Posterior cingulate gyrus (tissue), 11 donors: Measurements from ENCODE around the gene GPT2.

Experiments
- DNase-seq, 10 donors: peaks; one replicate each; pipeline versions ENCODE4 v3.0.0 to v3.0.0-alpha.2; 2020 to 2021; ENCODE audit warnings: mixed read lengths in 3 of 10
- intact Hi-C: fragments of 100-400 bp; cut with DNase I; formaldehyde crosslinking; loops from one replicate; pipeline ENCODE4 v1.15.1; 2023

The GPT2 gene

DNA sequence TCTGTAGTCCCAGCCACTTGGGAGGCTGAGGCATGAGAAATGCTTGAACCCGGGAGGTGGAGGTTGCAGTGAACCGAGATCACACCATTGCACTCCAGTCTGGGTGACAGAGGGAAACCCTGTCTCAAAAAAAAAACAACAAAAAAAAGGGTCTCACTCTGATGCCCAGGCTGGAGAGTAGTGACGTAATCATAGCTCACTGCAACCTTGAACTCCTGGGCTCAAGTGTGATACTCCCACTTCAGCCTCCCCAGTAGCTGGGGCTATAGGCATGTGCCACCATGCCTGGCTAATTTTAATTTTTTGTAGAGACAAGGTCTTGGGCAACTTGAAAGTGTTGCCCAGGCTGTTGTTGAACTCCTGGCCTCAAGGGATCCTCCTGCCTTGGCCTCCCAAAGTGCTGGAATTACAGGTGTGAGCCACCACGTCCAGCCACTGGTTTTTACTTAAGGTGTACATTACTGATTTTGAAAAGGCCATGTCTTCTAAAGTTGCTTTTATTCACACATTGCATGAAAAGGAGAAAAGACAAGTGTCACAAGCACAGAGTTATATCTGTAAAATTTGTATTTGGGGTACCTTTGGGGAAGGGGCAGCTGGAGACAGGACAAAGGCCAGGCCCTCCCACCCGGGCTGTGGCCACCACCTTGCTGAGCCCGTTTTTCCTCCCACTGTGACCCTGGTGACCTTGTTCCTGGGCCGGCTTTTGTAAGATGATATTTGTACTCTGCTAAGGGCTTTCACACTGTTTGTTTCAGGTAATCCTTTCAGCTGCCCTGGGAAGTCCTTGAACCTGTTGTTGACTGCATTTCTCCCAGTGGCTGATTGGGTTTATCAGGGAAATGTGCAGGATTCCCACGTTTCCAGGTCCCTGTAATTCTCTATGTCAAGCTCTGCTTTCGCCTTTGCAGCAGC is 11.5 kb downstream of the GPT2 start:
- DNase-seq: peak in 1 of 10 donors; percentile 43
- intact Hi-C loops: no loop called here

DNA sequence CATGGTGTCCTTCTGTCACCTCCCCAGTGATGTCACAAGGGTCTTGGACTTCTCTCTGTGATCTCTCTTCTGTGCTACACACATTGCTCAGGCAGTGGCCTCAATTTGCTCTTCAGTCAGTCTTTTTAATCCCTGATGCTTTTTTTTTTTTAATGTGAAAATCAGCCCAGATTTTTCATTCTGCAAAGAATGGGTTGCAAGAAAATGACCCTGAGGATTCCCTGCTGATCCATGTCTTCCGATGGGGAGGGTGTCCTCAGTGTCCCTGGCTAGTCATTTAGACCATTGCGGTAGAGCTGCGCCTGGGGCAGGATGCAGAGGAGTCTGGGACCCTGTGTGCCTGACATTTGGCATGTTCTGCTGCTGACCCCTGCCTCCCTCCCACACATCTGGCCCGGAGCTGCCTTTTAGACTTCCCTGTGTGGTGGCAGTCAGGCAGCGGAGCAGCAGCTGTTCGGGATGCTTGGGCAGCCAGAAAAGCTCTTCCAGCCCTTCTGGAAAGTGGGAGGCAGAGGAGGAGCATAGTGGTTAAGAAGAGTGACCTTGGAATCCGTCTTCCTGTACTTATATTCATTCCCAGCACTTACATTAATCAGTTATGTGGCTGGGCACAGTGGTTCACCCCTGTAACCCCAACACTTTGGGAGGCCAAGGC is 12.3 kb downstream of the GPT2 start:
- intact Hi-C loops: no loop called here
- peak in 1 of 10 donors; percentile 64 for DNase-seq

DNA sequence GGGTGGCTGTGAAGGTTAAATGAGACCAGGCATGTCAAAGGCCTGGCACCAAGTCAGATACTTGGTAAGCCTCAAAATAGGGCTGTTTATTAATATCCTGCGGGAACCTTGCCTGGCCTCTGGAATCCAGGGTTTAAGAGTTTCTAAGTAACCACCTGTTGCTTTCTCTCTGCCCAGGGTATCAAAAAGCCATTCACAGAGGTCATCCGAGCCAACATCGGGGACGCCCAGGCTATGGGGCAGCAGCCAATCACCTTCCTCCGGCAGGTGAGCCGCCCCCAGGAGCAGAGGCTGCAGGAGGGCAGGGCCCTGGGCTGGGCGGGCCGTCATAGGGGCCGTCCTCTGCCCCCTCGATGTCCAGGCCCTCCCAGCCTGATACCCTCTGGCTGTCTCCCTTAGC is 13.3 kb downstream of the GPT2 start:
- DNase-seq: no peak
- intact Hi-C loops: no loop called here

DNA sequence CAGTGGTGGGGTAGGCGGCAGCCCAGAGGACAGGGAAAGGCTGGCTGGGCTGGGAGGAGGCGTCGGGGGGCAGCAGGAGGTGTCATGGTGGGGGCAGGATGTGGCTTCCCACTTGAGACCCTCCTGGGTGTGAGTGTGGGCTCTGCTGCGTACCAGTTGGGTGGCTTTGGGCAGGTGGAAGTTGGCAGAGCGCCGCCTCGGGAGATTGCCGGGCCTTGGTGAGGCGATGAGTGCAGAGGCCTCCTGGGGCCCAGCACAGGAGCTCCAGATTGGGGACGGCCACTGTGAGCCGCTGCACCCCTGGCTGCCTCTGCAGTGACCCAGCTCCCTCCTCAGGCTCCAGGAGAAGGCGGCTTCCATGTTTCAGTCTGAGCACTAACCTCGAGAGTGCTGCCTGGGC is 13.8 kb downstream of the GPT2 start:
- DNase-seq: no peak
- intact Hi-C loops: no loop called here

DNA sequence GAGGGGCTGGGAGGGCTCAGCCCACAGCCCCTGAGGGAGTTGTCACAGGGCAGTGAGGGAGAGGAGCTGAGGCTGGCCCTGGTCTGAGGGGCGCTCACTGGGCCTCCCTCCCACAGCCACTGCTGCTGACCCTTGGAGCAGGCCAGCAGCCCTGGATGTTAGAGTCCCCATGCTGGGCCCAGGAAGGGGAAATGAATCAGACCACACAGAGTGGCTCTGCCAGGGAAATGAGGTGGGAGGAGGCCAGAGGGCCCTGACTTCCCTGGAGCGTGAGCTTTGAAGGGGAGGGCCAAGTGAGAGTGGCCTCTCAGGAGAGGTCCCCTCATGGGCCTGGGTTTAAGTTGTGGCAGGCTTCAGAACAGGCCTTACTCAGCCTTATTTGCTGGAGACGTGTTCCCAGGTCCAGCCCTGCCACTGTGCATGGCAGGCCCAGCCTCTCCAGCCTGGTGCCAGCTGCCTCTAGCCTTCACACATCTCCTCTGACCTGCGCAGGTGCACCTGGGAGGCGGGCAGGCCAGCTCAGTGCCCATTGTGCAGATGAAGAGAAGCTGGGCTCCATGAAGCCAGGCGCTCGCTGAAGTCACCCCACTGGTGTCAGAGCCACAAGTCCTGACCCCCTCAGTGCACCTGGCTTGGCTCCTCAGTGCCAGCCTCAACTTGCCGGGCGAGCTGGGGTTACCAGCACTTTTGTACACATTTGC is 15.4 kb downstream of the GPT2 start:
- DNase-seq: no peak

DNA sequence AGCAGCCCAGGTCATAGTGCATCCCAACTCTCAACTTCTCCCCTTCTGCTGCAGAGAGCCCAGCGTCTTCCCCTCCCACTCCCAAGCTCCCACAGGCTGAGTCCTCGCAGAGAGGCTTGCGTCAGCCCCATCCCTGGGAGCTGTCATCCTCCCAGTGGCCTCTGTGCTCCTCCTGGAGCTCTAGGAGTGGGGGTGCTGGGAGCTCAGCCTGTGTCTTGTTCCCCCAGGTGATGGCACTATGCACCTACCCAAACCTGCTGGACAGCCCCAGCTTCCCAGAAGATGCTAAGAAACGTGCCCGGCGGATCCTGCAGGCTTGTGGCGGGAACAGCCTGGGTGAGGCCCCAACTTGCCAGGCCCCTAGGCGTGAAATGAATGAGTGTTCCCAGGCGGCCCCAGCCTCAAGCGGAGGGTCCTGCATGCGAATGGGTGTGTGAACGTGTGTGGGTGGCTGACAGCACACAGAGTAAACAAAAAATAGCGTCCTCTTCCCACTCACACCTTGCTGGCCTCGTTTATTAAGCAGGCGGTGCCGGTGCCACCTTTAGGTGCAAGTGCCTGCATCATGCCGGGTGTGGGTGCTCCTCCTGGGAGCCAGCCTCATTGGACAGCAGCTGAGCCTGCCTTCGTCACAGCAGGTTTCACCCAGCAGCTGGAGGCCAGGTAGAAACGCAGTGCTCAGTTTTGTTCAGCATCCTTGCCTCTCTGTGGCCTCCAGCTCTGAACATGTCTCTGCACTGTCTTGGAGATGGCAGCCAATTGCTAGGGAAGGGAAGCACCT is 16.5 kb downstream of the GPT2 start:
- intact Hi-C loops: no loop called here

More for the DNA sequence above, 15.4 kb downstream of the GPT2 start:
- intact Hi-C loops: no loop called here

DNA sequence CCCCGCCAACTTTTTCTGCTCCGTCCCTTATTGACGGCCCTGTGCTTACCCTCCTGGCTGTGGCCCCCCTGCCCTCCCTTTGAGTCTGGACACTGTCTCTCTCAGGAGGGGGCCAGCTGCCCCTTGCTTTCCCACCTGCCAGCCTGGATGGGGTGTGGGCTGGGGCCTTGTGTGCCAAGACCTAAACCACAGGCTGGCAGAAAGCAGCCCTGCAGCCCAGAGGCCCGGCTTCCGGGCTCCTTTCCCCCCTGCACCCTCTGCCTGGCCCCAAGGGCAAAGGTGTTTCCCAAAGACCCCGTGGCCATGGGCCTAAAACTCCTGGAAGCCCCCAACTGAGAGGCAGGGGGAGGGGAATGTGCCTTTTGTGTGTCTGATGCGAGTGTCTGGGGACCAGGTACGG is 17.5 kb downstream of the GPT2 start:
- intact Hi-C loops: no loop called here
- no peak for DNase-seq

More for the DNA sequence above, 16.5 kb downstream of the GPT2 start:
- no peak for DNase-seq

DNA sequence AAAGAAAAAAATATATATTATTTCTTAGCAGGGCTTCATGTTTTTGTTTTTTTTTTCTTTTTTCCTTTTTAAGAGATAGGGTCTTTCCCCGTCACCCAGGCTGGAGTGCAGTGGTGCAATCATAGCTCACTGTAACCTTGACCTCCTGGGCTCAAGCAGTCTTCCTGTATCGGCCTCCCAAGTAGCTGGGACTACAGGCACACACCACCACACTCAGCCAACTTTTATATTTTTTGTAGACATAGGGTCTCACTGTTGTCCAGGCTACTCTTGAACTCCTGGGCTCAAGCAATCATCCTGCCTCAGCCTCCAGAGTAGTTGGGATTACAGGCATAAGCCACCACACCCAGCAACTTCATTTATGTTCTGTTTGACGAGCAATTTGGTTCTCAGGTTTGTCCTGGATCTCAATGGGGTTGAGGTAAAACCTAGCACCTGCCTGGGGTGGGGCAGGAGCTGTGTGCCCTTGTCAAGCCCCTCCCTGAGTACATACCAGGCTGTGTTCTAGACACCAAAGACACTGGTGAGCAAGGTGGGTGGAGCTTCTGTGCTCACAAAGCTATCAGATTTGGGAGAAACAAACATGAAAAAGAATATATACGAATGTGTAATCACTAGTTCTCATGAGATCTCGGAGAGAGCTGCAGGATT is 19.2 kb downstream of the GPT2 start:
- DNase-seq: no peak
- intact Hi-C loops: no loop called here

DNA sequence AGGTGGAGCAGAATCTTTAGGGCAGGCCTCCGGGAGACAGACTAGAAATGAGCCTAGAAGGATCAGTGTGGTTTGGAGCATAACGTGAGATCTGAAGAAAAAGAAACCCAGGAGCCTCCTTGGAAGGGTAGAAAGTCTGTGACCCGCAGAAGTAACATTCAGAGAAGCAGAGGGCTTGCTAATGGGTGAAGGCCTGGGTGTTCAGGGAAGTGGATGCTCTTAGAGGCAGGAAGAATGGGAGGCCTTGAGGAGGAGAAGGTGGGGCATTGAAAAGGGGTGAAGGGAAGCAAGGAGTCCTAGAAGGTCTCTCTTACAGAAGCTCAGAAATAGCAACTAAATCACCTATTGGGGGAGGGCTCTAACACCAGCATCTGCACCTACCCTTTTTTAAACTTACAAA is 20.3 kb downstream of the GPT2 start:
- intact Hi-C loops: no loop called here
- DNase-seq: no peak

DNA sequence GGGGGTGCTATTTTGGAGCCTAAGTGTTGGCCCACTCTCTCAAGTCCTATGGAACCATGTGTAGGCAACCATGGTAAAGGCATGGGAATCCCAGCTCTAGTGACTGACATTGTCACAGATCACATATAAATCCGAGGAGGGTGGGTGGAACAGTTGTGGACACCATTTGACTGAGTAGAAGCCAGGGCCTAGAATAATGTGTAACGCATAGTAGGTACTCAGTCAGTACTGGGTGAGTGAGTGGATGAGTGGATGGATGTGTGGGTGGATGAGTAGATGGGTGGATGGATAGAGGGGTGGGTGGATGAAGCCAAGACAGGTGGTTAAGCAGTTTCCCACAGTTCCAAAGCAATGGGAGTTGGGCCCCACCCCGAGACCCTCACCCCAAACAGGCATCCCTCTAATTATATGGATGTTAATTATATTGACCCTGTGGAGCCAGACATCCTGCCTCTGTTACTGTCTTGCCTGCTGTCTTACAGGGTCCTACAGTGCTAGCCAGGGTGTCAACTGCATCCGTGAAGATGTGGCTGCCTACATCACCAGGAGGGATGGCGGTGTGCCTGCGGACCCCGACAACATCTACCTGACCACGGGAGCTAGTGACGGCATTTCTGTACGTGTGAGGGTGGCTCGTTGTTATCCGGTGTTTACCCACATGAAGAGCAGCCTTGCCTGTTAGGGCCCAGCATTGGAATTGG is 22.3 kb downstream of the GPT2 start:
- intact Hi-C loops: no loop called here
- no peak for DNase-seq

DNA sequence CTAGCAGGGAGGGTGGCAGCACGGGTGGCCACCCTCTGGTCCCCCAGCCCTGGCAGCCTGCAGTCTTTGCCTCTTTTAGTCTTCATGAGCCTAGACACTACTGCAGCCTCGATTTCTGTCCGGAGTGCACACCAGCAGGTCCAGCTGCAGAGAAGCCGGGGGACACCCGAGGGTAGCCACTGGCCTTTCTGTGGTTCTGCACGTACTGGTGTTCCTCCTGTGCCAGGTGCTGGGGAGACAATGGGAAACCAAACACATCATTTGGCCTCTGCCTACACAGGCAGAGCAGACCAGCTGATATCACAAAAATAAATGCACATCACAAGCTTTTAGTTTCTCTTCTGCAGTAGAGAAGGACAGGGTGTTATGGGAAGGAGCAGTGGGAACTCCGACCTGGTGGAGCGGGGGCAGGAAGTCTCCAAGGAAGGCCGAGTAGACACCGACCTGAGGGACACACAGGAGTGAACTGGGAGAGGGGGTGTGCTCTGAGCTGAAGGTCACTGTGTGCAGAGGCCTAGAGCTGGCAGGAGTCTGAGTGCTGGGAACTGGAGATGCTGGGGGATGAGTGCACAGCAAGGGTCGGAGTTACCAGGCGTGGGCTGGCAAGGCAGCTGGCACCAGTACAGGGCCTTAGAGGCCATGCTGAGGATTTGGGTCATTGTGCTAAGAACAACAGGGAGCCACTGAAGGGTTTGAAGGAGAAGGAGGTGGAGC is 23.1 kb downstream of the GPT2 start:
- DNase-seq: peak in 1 of 10 donors; percentile 69
- intact Hi-C loops: no loop called here

DNA sequence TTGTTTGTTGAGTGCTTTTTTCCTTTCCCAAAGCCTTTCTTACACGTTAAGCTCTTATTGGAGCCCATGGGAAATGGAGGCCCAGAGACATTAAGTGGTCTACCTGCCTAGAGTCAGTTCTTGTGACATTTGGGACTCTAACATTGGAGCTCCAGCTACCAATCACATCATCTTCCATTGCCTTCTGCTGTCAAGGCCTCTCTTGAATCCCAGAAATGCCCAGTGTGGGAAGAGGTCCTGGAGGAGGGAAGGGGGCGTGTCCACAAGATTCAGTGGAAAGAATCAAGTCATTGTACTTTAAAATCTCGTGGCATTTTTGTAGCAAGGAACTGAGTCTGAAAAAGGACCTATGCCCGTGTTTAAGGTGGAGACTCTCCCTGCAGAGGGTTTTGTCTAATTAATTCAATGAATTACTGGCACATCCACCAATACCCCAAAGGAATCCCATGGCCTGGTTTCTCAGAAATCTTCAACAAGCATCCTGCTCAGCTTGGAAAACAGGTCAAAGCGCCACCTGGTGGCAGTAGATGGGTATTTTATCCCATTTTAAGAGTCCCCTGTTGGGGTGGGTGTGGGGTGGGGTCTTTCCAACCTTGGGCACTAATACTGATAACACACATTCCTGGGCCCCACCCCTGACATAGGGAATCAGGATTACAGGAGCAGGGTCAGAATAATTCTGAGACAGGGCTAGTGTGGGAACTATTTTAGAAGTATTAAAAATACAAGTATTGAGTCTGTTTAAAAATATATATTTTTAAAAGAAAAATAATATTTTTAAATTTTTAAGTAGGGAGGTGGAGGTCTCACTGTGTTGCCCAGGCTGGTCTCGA is 24.6 kb downstream of the GPT2 start:
- intact Hi-C loops: loop anchor here (1.0 kb wide), 3 partner anchors 21 to 54 kb away; partner anchors contain the start of gene GPT2

DNA sequence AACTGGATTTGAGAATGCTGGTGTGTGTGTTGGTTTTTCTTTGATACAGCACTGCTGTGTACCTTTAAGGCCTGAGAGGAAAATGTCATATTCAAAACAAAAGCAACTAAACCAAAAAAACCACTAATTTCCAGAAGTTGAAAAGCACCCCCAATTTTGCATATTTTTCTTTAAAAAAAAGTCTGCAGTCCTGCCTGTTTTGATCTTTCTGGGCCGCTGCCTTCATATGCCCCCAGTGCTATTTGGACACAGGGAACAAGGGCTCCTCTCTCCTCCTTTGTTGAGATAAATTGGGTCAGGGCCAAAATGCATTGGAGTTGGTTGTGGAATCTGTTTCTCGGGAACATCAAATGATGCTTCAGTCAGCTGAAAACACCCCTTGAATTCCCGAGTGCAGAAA is 26.9 kb downstream of the GPT2 start:
- intact Hi-C loops: no loop called here

More for the DNA sequence above, 24.6 kb downstream of the GPT2 start:
- peak in 4 of 10 donors; percentile 41 to 63 (median 52) for DNase-seq

DNA sequence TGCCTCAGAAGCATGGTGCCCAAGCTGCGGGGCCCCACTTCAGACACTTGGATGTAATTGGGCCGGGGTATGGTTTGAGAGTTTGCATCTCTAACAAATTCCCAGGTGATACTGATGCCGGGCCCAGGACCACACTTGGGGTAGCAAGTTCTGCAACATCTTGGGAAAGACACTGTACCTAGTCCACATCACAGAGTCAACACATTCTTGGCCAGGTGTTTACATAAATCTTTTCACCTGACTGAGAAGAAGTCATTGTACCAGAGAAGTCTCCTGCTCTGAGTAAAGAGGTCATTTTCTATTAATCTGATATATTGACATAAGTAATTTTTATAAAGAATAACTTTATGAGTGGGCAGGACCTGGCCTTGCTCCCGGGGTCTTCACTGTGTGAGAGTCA is 27.5 kb downstream of the GPT2 start:
- DNase-seq: no peak
- intact Hi-C loops: no loop called here

More for the DNA sequence above, 26.9 kb downstream of the GPT2 start:
- DNase-seq: peak in 3 of 10 donors; percentile 37 to 48 (median 41)

DNA sequence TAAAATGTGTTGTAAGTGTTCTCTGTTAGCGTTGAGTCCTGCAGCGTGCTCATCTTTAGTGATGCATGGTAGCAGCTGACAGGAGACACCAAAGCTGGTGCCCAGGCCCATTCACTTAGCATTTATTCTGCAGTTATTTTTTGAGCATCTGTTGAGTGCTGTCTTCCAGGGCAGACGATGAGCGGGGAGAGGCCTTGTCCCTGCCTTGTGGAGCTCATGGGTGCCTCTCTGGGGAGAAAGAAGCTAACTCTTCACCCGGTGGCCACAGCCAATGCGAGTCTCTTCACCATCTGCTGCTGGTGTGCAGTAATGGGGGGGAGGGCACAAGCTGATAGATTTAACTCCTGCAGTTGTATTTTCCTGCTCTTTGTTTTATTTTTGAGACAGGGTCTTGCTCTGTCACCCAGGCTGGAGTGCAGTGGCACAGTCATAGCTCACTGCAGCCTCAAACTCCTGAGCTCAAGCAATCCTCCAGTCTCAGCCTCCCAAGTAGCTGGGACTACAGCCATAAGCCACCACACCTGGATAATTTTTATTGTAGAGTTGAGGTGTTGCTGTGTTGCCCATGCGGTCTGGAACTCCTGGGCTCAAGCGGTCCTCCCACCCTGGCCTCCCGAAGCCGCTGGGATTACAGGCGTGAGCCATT is 30.5 kb downstream of the GPT2 start:
- intact Hi-C loops: no loop called here

DNA sequence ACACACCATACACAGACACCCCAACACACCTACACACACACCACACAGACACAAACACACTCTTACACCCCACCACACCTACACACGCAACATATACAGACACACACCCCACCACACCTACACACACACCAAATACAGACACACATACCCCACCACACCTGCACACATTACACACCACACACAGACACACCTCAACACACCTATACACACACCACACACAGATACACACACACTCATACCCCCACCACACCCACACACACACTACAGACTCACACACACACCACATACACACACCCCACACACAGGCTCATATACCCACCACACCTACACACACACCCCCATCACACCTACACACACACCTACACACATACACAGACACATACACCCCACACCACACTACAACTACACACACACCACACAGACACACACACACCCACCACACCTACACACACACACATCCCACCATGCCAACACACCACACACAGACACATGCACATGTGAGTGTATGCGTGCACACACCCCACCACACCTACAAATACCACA is 31.4 kb downstream of the GPT2 start:
- DNase-seq: peak in 1 of 10 donors; percentile 2
- intact Hi-C loops: no loop called here

More for the DNA sequence above, 30.5 kb downstream of the GPT2 start:
- DNase-seq: no peak

DNA sequence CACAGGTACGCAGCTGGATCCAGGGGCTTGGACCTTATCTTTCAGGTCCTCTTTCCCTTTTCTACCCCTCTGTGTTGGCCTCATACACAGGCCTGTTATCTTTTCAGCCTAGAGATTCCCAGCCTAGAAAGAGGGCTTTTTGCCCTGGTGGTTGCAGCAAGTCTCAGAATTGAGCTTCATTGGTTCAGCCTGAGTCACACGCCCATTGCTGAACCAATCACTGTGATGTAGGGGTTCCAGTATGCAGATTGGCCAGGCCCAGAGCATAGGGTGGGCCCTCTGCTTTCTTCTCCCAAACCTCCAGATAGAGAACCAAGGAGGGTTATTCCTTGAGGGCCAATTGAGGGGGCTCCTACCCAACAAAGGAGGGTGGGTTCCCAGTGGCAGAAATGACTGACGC is 32.8 kb downstream of the GPT2 start:
- intact Hi-C loops: no loop called here
- DNase-seq: peak in 1 of 10 donors; percentile 33
